GM12872 (cell line): ENCODE results near the gene DNAH14.

Experiments used
- TF ChIP-seq, protein P1 (sequence below): IDR thresholded peaks from 3 replicates; pipeline ENCODE4 v1.5.1; 2011; ENCODE audit warnings: low read depth, mild to moderate bottlenecking, low read length, moderate library complexity; ENCODE audit not compliant: insufficient read depth

Gene DNAH14

GRCh38 chr1:225408249-225408648 is 478.8 kb downstream of the DNAH14 start:
- TF ChIP-seq, protein P1, sequence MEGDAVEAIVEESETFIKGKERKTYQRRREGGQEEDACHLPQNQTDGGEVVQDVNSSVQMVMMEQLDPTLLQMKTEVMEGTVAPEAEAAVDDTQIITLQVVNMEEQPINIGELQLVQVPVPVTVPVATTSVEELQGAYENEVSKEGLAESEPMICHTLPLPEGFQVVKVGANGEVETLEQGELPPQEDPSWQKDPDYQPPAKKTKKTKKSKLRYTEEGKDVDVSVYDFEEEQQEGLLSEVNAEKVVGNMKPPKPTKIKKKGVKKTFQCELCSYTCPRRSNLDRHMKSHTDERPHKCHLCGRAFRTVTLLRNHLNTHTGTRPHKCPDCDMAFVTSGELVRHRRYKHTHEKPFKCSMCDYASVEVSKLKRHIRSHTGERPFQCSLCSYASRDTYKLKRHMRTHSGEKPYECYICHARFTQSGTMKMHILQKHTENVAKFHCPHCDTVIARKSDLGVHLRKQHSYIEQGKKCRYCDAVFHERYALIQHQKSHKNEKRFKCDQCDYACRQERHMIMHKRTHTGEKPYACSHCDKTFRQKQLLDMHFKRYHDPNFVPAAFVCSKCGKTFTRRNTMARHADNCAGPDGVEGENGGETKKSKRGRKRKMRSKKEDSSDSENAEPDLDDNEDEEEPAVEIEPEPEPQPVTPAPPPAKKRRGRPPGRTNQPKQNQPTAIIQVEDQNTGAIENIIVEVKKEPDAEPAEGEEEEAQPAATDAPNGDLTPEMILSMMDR: no peak

- TF ChIP-seq, protein P1: no peak
Measured at GRCh38 chr1:225409051-225409450, 479.6 kb downstream of the DNAH14 start.

DNA sequence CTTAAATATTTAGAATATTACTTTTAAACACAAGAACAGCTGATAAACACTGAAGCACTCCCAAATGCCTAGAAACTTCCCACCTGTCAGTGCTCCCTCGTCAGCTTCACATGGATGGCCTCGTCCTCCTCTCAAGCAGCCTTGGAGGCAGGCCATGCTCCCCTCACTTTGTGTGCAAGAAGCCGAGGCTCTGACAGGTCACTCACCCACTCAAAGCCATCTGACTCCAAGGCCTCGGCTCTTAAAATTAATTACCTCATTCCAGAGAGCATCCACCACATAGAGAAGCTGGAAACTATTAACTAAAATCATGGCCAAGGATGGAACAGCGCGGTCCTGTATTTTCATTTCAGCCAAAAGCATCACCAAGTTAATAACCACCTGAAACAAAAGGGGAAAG is 480.6 kb downstream of the DNAH14 start:
- TF ChIP-seq, protein P1: no peak

DNA sequence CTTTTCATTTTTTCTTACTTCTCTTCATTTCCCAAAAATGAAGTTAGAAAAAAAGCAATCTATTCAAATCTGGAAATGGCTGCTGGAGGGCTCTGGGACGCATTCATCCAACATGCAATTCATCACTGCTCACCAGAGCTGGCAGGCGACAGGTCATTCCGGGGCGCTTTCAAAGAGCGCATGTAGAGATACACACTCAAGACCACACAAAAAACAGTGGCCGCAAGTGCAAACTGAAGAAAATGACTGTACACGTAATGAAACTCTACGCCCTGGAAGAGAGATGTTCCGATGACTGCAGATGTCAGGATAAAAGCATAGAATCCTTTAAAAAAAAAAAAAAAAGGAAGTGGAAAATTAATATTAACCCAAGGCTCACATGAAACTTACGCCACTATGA is 482.8 kb downstream of the DNAH14 start:
- TF ChIP-seq, protein P1: no peak

DNA sequence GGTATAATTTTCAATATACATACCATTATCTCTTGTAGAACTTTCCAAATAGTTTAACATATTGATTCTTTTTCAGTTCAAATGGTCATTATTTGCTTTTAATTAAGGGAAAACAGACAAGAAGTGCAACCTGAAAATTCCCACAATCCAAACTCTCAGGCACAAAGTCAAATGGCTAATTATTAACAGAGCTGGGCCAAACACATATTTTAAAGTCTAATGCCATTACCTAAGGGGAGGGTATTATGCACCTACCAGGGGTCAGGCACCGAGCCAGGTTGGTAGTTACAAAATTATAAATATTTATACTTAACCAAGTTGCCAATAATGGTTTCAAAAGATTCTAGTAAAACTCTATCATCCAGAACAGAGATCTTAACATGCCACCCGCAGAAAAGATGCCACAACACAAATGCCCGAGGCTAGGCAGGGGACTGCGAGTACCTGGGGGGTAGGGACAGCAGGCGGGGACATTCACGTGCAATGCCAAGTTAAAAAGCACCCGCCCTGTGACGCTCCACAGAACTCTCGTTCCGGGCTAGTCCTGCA is 483.4 kb downstream of the DNAH14 start:
- TF ChIP-seq, protein P1: no peak

DNA sequence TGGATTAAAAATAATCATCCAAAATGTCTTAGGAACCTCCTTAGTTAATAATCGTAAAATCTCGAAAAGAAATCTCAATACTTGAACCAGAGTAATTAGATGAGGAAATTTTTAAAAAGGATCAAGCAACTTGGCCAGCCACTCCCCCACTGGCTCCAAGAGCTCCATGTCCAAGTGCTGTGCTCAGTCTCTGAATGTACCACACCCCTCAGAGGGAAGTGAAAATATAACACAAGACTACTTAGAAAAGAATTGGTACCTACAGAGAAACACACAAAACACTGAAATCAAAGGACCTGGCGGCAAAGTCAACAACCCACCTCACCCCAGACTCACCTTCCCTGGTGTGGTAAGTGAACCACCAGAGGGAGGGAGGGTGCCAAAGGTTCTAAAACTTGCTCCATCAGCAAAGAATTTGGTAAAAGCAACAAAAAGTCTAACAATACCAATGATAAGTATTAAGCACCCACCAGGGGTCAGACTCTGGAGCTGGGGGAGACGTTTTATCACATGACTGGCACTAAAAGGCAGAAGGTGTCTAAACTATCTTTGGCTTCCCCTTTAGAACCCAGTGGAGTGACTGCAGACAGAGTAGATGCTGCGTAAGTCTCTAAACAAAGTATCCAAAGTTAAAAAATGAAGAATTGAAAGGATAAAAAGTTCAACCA is 484.4 kb downstream of the DNAH14 start:
- TF ChIP-seq, protein P1: 0 out of 3 replicates have a peak, but pooled peaks have one; percentile 18

DNA sequence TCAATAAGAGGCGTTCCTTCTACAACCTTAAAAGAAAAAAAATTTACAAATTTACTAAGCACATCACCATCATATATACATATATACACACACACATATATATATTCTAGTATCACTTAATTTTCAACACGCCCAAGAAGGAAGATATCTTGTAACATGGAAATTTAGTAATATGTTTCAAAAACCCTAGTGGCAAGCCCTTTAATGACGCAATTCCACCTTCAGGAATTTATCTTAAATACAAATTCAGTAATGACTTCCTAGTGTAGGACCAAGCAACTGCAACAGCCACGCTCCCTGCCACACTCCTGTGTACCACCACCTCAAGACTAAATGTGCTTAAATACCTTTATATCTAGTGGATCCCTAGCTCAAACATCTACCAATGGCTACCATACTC is 485.8 kb downstream of the DNAH14 start:
- TF ChIP-seq, protein P1: no peak
